Nephron (organoid): ENCODE results near the gene RUSC2.

Source experiments
- H3K27ac Mint-ChIP-seq, 3 experiments: 2 replicates each; pipeline ENCODE4 v1.8.0; 2020; ENCODE audit warnings: mixed read lengths in 3 of 3, mild to moderate bottlenecking in 2 of 3, moderate library complexity in 1 of 3
- H3K27me3 Mint-ChIP-seq: 2 replicates; pipeline ENCODE4 v1.8.0; 2021; ENCODE audit warnings: low read depth, mild to moderate bottlenecking, moderate library complexity, mixed read lengths
- H3K36me3 Mint-ChIP-seq: 2 replicates; pipeline ENCODE4 v1.8.0; 2020; ENCODE audit warnings: low read depth, mixed read lengths
- H3K4me1 Mint-ChIP-seq: 2 replicates; pipeline ENCODE4 v1.8.0; 2020; ENCODE audit warnings: mixed read lengths
- H3K4me3 Mint-ChIP-seq, 3 experiments: 2 replicates each; pipeline ENCODE4 v1.8.0; 2020; ENCODE audit warnings: mild to moderate bottlenecking in 3 of 3, mixed read lengths in 3 of 3, moderate library complexity in 2 of 3
- H3K9me3 Mint-ChIP-seq: 2 replicates; pipeline ENCODE4 v1.8.0; 2020; ENCODE audit warnings: mixed read lengths
- CTCF ChIP-seq, 3 experiments: fragments of 200-600 bp; sonication (generic); IDR thresholded peaks; one replicate each; pipeline ENCODE4 v1.5.0; 2021; ENCODE audit warnings: antibody characterized with exemption in 3 of 3; ENCODE audit not compliant: unreplicated experiment in 3 of 3

The RUSC2 gene

GRCh38 chr9:35499029-35499700 lies 9.3 kb downstream of the RUSC2 start:
- peaks cover 19% of the 10 kb centered on the region for H3K9me3 Mint-ChIP-seq
- TF ChIP-seq CTCF (IDR thresholded peaks at IDR 0.05; ENCODE audit: unreplicated experiment in 3 of 3): no peak

GRCh38 chr9:35499701-35500030 lies 9.8 kb downstream of the RUSC2 start:
- no peaks in the 10 kb centered on the region for H3K27me3 Mint-ChIP-seq
- H3K27ac Mint-ChIP-seq: no peak overlapping the region
- no peak overlapping the region for H3K4me3 Mint-ChIP-seq
- no peak for TF ChIP-seq CTCF (IDR thresholded peaks at IDR 0.05; ENCODE audit: unreplicated experiment in 3 of 3)
- no peaks in the 10 kb centered on the region for H3K4me1 Mint-ChIP-seq
- peaks cover 14% of the 10 kb centered on the region for H3K36me3 Mint-ChIP-seq
- H3K9me3 Mint-ChIP-seq: peaks cover 19% of the 10 kb centered on the region

More at GRCh38 chr9:35499029-35499700, 9.3 kb downstream of the RUSC2 start:
- H3K4me1 Mint-ChIP-seq: no peaks in the 10 kb centered on the region
- H3K4me3 Mint-ChIP-seq: no peak overlapping the region
- peaks cover 14% of the 10 kb centered on the region for H3K36me3 Mint-ChIP-seq
- no peak overlapping the region for H3K27ac Mint-ChIP-seq
- H3K27me3 Mint-ChIP-seq: no peaks in the 10 kb centered on the region

GRCh38 chr9:35500130-35500748 lies 10.3 kb downstream of the RUSC2 start:
- H3K36me3 Mint-ChIP-seq: peaks cover 19% of the 10 kb centered on the region
- H3K4me3 Mint-ChIP-seq: no peak overlapping the region
- no peak for TF ChIP-seq CTCF (IDR thresholded peaks at IDR 0.05; ENCODE audit: unreplicated experiment in 3 of 3)
- H3K27ac Mint-ChIP-seq: no peak overlapping the region
- H3K9me3 Mint-ChIP-seq: peaks cover 20% of the 10 kb centered on the region
- no peaks in the 10 kb centered on the region for H3K4me1 Mint-ChIP-seq
- no peaks in the 10 kb centered on the region for H3K27me3 Mint-ChIP-seq

- H3K27me3 Mint-ChIP-seq: no peaks in the 10 kb centered on the region
- H3K4me3 Mint-ChIP-seq: no peak overlapping the region
- no peaks in the 10 kb centered on the region for H3K4me1 Mint-ChIP-seq
- TF ChIP-seq CTCF (IDR thresholded peaks at IDR 0.05; ENCODE audit: unreplicated experiment in 3 of 3): no peak
- no peak overlapping the region for H3K27ac Mint-ChIP-seq
- peaks cover 12% of the 10 kb centered on the region for H3K36me3 Mint-ChIP-seq
- peaks cover 14% of the 10 kb centered on the region for H3K9me3 Mint-ChIP-seq
These were observed 12.0 kb downstream of the RUSC2 start for GRCh38 chr9:35501946-35502345.

- Mint-ChIP-seq H3K27ac (no peak overlapping the region), H3K4me1 (peaks cover 24% of the 10 kb centered on the region), H3K4me3 (no peak overlapping the region), H3K27me3 (no peaks in the 10 kb centered on the region), H3K36me3 (peaks cover 5% of the 10 kb centered on the region), H3K9me3 (peaks cover 5% of the 10 kb centered on the region)
- TF ChIP-seq CTCF (IDR thresholded peaks at IDR 0.05; ENCODE audit: unreplicated experiment in 3 of 3): no peak
These were observed 16.4 kb downstream of the RUSC2 start for GRCh38 chr9:35506359-35506758.

- peak overlapping the region; percentile 30 to 99 (median 64) for H3K27ac Mint-ChIP-seq
- peaks cover 34% of the 10 kb centered on the region for H3K4me1 Mint-ChIP-seq
- TF ChIP-seq CTCF (IDR thresholded peaks at IDR 0.05; ENCODE audit: unreplicated experiment in 3 of 3): no peak
- no peaks in the 10 kb centered on the region for H3K27me3 Mint-ChIP-seq
- peaks cover 5% of the 10 kb centered on the region for H3K9me3 Mint-ChIP-seq
- H3K4me3 Mint-ChIP-seq: no peak overlapping the region
- H3K36me3 Mint-ChIP-seq: peaks cover 5% of the 10 kb centered on the region
These were observed 18.2 kb downstream of the RUSC2 start for GRCh38 chr9:35508069-35508468.
